ENCODE results near the gene RPL36AL. TPM values are rescaled to one million over a fixed set of nuclear protein-coding genes. Genes with fewer than 3 reads are reported as not detected.

RPL36AL gene
- total RNA-seq, 2 experiments from 2014 or later, result 250 to 266 TPM

- Mint-ChIP-seq H3K4me1 (ENCODE audit: low read depth) (peaks cover 27% of the 10 kb centered on the region), H3K36me3 (ENCODE audit: low read depth) (peaks cover 34% of the 10 kb centered on the region), H3K27me3 (ENCODE audit: low read depth) (no peaks in the 10 kb centered on the region), H3K9me3 (no peaks in the 10 kb centered on the region), H3K4me3 (no peak overlapping the region), H3K27ac (peak overlapping the region; percentile 46)
- DNase-seq, result no peak
- CTCF ChIA-PET, result no interaction called here
- intact Hi-C loops (cut with micrococcal nuclease), result no loop called here
These were observed 4.7 kb downstream of the RPL36AL start for GRCh38 chr14:49615776-49616175.

GRCh38 chr14:49614196-49614595 lies 6.2 kb downstream of the RPL36AL start:
- CTCF ChIA-PET, result interaction anchor here (1.2 kb wide), 1 partner anchor 20 kb away, joined by 3 read pairs; no protein-coding TSS in a partner anchor
- DNase-seq, result no peak
- peaks cover 23% of the 10 kb centered on the region for H3K4me1 Mint-ChIP-seq (ENCODE audit: low read depth)
- intact Hi-C loops (cut with micrococcal nuclease), result no loop called here
- H3K36me3 Mint-ChIP-seq (ENCODE audit: low read depth), result peaks cover 27% of the 10 kb centered on the region
- H3K27ac Mint-ChIP-seq, result no peak overlapping the region
- no peaks in the 10 kb centered on the region for H3K27me3 Mint-ChIP-seq (ENCODE audit: low read depth)
- H3K4me3 Mint-ChIP-seq, result no peak overlapping the region
- no peaks in the 10 kb centered on the region for H3K9me3 Mint-ChIP-seq

- no peaks in the 10 kb centered on the region for H3K9me3 Mint-ChIP-seq
- no peak for DNase-seq
- intact Hi-C loops (cut with micrococcal nuclease), result no loop called here
- H3K36me3 Mint-ChIP-seq (ENCODE audit: low read depth), result peaks cover 21% of the 10 kb centered on the region
- no peak overlapping the region for H3K27ac Mint-ChIP-seq
- no peaks in the 10 kb centered on the region for H3K27me3 Mint-ChIP-seq (ENCODE audit: low read depth)
- H3K4me1 Mint-ChIP-seq (ENCODE audit: low read depth), result peaks cover 10% of the 10 kb centered on the region
- CTCF ChIA-PET, result no interaction called here
- no peak overlapping the region for H3K4me3 Mint-ChIP-seq
These were observed 7.8 kb downstream of the RPL36AL start for GRCh38 chr14:49612671-49613070.

GRCh38 chr14:49612251-49612650 lies 8.2 kb downstream of the RPL36AL start:
- H3K27ac Mint-ChIP-seq, result no peak overlapping the region

GRCh38 chr14:49607583-49607982 lies 12.8 kb downstream of the RPL36AL start:
- Mint-ChIP-seq H3K4me1 (ENCODE audit: low read depth) (peaks cover 7% of the 10 kb centered on the region), H3K4me3 (no peak overlapping the region), H3K27ac (no peak overlapping the region), H3K36me3 (ENCODE audit: low read depth) (peaks cover 27% of the 10 kb centered on the region), H3K27me3 (ENCODE audit: low read depth) (no peaks in the 10 kb centered on the region), H3K9me3 (no peaks in the 10 kb centered on the region)
- no peak for DNase-seq
- CTCF ChIA-PET, result interaction anchor here (0.7 kb wide), 1 partner anchor 505 kb away, joined by 3 read pairs; no protein-coding TSS in a partner anchor
- intact Hi-C loops (cut with micrococcal nuclease), result no loop called here

More at GRCh38 chr14:49612251-49612650, 8.2 kb downstream of the RPL36AL start:
- DNase-seq, result no peak
- Mint-ChIP-seq H3K4me3 (no peak overlapping the region), H3K27me3 (ENCODE audit: low read depth) (no peaks in the 10 kb centered on the region), H3K9me3 (no peaks in the 10 kb centered on the region), H3K4me1 (ENCODE audit: low read depth) (peaks cover 6% of the 10 kb centered on the region), H3K36me3 (ENCODE audit: low read depth) (peaks cover 19% of the 10 kb centered on the region)
- CTCF ChIA-PET, result interaction anchor here (0.7 kb wide), 1 partner anchor 25 kb away, joined by 4 read pairs; no protein-coding TSS in a partner anchor
- intact Hi-C loops (cut with micrococcal nuclease), result no loop called here

GRCh38 chr14:49598485-49599300 lies 21.7 kb downstream of the RPL36AL start, which contains the start of gene LRR1:
Gene LRR1 (plus strand): TSS chr14:49598940. CDS start chr14:49599021, 81 bp downstream.
- Mint-ChIP-seq H3K27ac (peak within 1 kb of the TSS; percentile 99), H3K4me3 (peak within 1 kb of the TSS; percentile 99), H3K36me3 (ENCODE audit: low read depth) (peaks cover 23% of the 10 kb centered on the region), H3K9me3 (no peaks in the 10 kb centered on the region), H3K4me1 (ENCODE audit: low read depth) (peaks cover 20% of the 10 kb centered on the region), H3K27me3 (ENCODE audit: low read depth) (no peaks in the 10 kb centered on the region)
- DNase-seq, result peak; percentile 87
- intact Hi-C loops (cut with micrococcal nuclease), result loop anchor here (1.0 to 10.0 kb wide), 6 partner anchors 12 to 1216 kb away; partner anchors contain the start of genes DMAC2L, KLHDC2, L2HGDH and MGAT2
- CTCF ChIA-PET, result interaction anchor here (0.6 to 2.9 kb wide), 4 partner anchors 12 to 105 kb away, joined by 3 to 33 read pairs (median 4); partner anchors contain the start of genes MGAT2, RPL36AL and RPS29

GRCh38 chr14:49598189-49598484 lies 22.3 kb downstream of the RPL36AL start:
- Mint-ChIP-seq H3K4me3 (peak overlapping the region; percentile 99), H3K27me3 (ENCODE audit: low read depth) (no peaks in the 10 kb centered on the region), H3K9me3 (no peaks in the 10 kb centered on the region), H3K36me3 (ENCODE audit: low read depth) (peaks cover 23% of the 10 kb centered on the region), H3K4me1 (ENCODE audit: low read depth) (peaks cover 20% of the 10 kb centered on the region), H3K27ac (peak overlapping the region; percentile 99)
- CTCF ChIA-PET, result interaction anchor here (0.6 to 2.9 kb wide), 2 partner anchors 11 to 255 kb away, joined by 3 to 33 read pairs; partner anchors contain the start of genes NEMF and RPS29
- intact Hi-C loops (cut with micrococcal nuclease), result loop anchor here (1.0 to 10.0 kb wide), 6 partner anchors 12 to 1217 kb away; partner anchors contain the start of genes DMAC2L, KLHDC2, L2HGDH and MGAT2
- no peak for DNase-seq

GRCh38 chr14:49594347-49595091 lies 25.9 kb downstream of the RPL36AL start:
- no peak overlapping the region for H3K27ac Mint-ChIP-seq
- H3K4me3 Mint-ChIP-seq, result no peak overlapping the region
- H3K9me3 Mint-ChIP-seq, result no peaks in the 10 kb centered on the region
- intact Hi-C loops (cut with micrococcal nuclease), result loop anchor here (10.0 kb wide), 1 partner anchor 1220 kb away; no protein-coding TSS in a partner anchor
- peaks cover 11% of the 10 kb centered on the region for H3K4me1 Mint-ChIP-seq (ENCODE audit: low read depth)
- H3K27me3 Mint-ChIP-seq (ENCODE audit: low read depth), result no peaks in the 10 kb centered on the region
- no peak for DNase-seq
- CTCF ChIA-PET, result interaction anchor here (0.6 to 1.9 kb wide), 6 partner anchors 8 to 133 kb away, joined by 3 to 22 read pairs (median 4); partner anchors contain the start of genes KLHDC1 and RPS29
- peaks cover 12% of the 10 kb centered on the region for H3K36me3 Mint-ChIP-seq (ENCODE audit: low read depth)

- CTCF ChIA-PET, result no interaction called here
- Mint-ChIP-seq H3K36me3 (ENCODE audit: low read depth) (peaks cover 2% of the 10 kb centered on the region), H3K4me1 (ENCODE audit: low read depth) (peaks cover 11% of the 10 kb centered on the region), H3K9me3 (no peaks in the 10 kb centered on the region), H3K27me3 (ENCODE audit: low read depth) (no peaks in the 10 kb centered on the region), H3K4me3 (no peak overlapping the region), H3K27ac (no peak overlapping the region)
- intact Hi-C loops (cut with micrococcal nuclease), result loop anchor here (10.0 kb wide), 1 partner anchor 1222 kb away; no protein-coding TSS in a partner anchor
- no peak for DNase-seq
These were observed 27.4 kb downstream of the RPL36AL start for GRCh38 chr14:49593016-49593415.

- Mint-ChIP-seq H3K4me3 (no peak overlapping the region), H3K4me1 (ENCODE audit: low read depth) (peaks cover 9% of the 10 kb centered on the region), H3K27ac (no peak overlapping the region), H3K36me3 (ENCODE audit: low read depth) (peaks cover 21% of the 10 kb centered on the region), H3K27me3 (ENCODE audit: low read depth) (peaks cover 3% of the 10 kb centered on the region), H3K9me3 (no peaks in the 10 kb centered on the region)
- intact Hi-C loops (cut with micrococcal nuclease), result loop anchor here (5.0 kb wide), 2 partner anchors 528 to 933 kb away; partner anchors contain the start of gene VCPKMT
- CTCF ChIA-PET, result no interaction called here
- no peak for DNase-seq
These were observed 31.0 kb downstream of the RPL36AL start for GRCh38 chr14:49589387-49589786.

- peak; percentile 73 for DNase-seq
- Mint-ChIP-seq H3K4me3 (peak overlapping the region; percentile 87), H3K4me1 (ENCODE audit: low read depth) (peaks cover 31% of the 10 kb centered on the region), H3K9me3 (no peaks in the 10 kb centered on the region), H3K36me3 (ENCODE audit: low read depth) (peaks cover 44% of the 10 kb centered on the region), H3K27me3 (ENCODE audit: low read depth) (peaks cover 3% of the 10 kb centered on the region), H3K27ac (peak overlapping the region; percentile 98)
- CTCF ChIA-PET, result interaction anchor here (0.6 to 3.8 kb wide), 12 partner anchors 9 to 265 kb away, joined by 3 to 33 read pairs (median 4); partner anchors contain the start of genes LRR1, MGAT2, NEMF and RPL36AL
- intact Hi-C loops (cut with micrococcal nuclease), result loop anchor here (1.0 to 5.0 kb wide), 15 partner anchors 11 to 1508 kb away; partner anchors contain the start of genes ARF6, DMAC2L, KLHDC2 and L2HGDH
These were observed 33.6 kb downstream of the RPL36AL start for GRCh38 chr14:49586673-49587460.
